ENCODE data around the gene ARHGAP9. TPM values are rescaled to one million over a fixed set of nuclear protein-coding genes. Genes with fewer than 3 reads are reported as not detected.

The ARHGAP9 gene
- total and polyA plus RNA-seq, 2 of the 8 experiments (the other 6 are each of a cell fraction or from before 2014, with no cell fraction given), result 3.2 to 6.0 TPM

- CTCF ChIA-PET (ENCODE audit: partially characterized antibody), result interaction anchor here (1.0 to 18.5 kb wide), 5 partner anchors 9 to 219 kb away, joined by 3 to 441 read pairs (median 3); partner anchors contain the start of genes ARHGAP9 and MARS1
- TF ChIP-seq SAP30 (IDR thresholded peaks at IDR 0.05; ENCODE audit: insufficient read depth, insufficient replicate concordance, low read length), result no peak
- TF ChIP-seq CTBP2 (IDR thresholded peaks at IDR 0.05; ENCODE audit: borderline replicate concordance, insufficient read depth, insufficient read length, low read length), result no peak
- no peak for TF ChIP-seq GTF2F1 (IDR thresholded peaks at IDR 0.05; ENCODE audit: borderline replicate concordance, low read depth, low read length)
- no peak for TF ChIP-seq TAF7 (optimal IDR thresholded peaks at IDR 0.05; ENCODE audit: borderline replicate concordance, low read depth, low read length)
- no peak for TF ChIP-seq RXRA (IDR thresholded peaks at IDR 0.05; ENCODE audit: insufficient read depth, low read depth, low read length)
- TF ChIP-seq SP4 (IDR thresholded peaks at IDR 0.05; ENCODE audit: low read length), result no peak
- TF ChIP-seq NRF1 (IDR thresholded peaks at IDR 0.05; ENCODE audit: low read depth, low read length), result no peak
- TF ChIP-seq E2F6 (IDR thresholded peaks at IDR 0.05), result no peak
- no peak for TF ChIP-seq HDAC2 (IDR thresholded peaks at IDR 0.05; ENCODE audit: borderline replicate concordance in 1 of 2, low read depth in 2 of 2, low read length in 2 of 2)
- no peak for TF ChIP-seq YY1 (IDR thresholded peaks at IDR 0.05; ENCODE audit: low read depth, low read length)
- no peak for TF ChIP-seq TCF12 (IDR thresholded peaks at IDR 0.05; ENCODE audit: low read depth, low read length)
Observed at GRCh38 chr12:57465747-57466505, 13.7 kb downstream of the ARHGAP9 start.

More at GRCh38 chr12:57465747-57466505, 13.7 kb downstream of the ARHGAP9 start:
- Histone ChIP-seq H3K18ac (ENCODE audit: extremely low read depth, low read length) (no peak overlapping the region), H2BK15ac (ENCODE audit: low read length) (no peak overlapping the region), H4K91ac (replicated peaks; ENCODE audit: insufficient read length, low read length) (no peak overlapping the region), H3K27ac (ENCODE audit: low read depth, low read length) (no peak overlapping the region), H2AK5ac (ENCODE audit: low read depth, low read length) (no peak overlapping the region; the same call in 1 of the 2 replicates), H3K27me3 (replicated peaks in 1 of 4; ENCODE audit: control insufficient read depth in 3 of 4, extremely low read depth in 1 of 4, insufficient read depth in 3 of 4, low read length in 3 of 4) (no peaks in the 10 kb centered on the region), H3K9me3 (ENCODE audit: insufficient read depth in 2 of 2, low read depth in 1 of 2, low read length in 1 of 2) (no peaks in the 10 kb centered on the region), H3K4me3 (ENCODE audit: extremely low read depth in 1 of 4, insufficient read depth in 2 of 4, low read depth in 3 of 4, low read length in 4 of 4) (no peak overlapping the region), H3K79me2 (ENCODE audit: control insufficient read depth in 1 of 2, insufficient read depth in 2 of 2, low read length in 2 of 2) (no peaks in the 10 kb centered on the region), H3K14ac (ENCODE audit: insufficient read length) (no peak overlapping the region), H2BK120ac (replicated peaks; ENCODE audit: low read depth, low read length) (no peak overlapping the region), H4K20me1 (replicated peaks in 1 of 2; ENCODE audit: control insufficient read depth in 1 of 2, insufficient read depth in 2 of 2, low read length in 2 of 2) (peaks cover 0 to 2% of the 10 kb centered on the region in 2 experiments), H3K9ac (replicated peaks in 1 of 4; ENCODE audit: extremely low read depth in 1 of 4, low read depth in 3 of 4, low read length in 3 of 4) (no peak overlapping the region), H3K23ac (ENCODE audit: insufficient read length) (no peak overlapping the region), H2BK12ac (ENCODE audit: low read depth, low read length) (no peak overlapping the region), H4K8ac (ENCODE audit: extremely low read depth, insufficient read depth, low read length) (peak overlapping the region; percentile 14; the same call in 1 of the 2 replicates), H2BK20ac (ENCODE audit: low read length) (no peak overlapping the region), H4K5ac (ENCODE audit: insufficient read length, low read depth, low read length) (no peak overlapping the region), H3K79me1 (ENCODE audit: low read depth, low read length) (no peaks in the 10 kb centered on the region), H3K56ac (replicated peaks; ENCODE audit: insufficient read length, low read depth, low read length) (no peak overlapping the region), H3K36me3 (ENCODE audit: control insufficient read depth in 2 of 4, insufficient read depth in 4 of 4, low read length in 3 of 4) (peaks cover 0 to 11% (median 4%) of the 10 kb centered on the region in 4 experiments; a peak in 5 of 8 replicates), H2AFZ (ENCODE audit: low read length) (no peak overlapping the region), H3K23me2 (ENCODE audit: low read depth, low read length) (0 out of 2 replicates have a peak, but pooled peaks cover under 1% of the 10 kb centered on the region), H2BK5ac (ENCODE audit: low read depth, low read length) (no peak overlapping the region), H3K4me2 (ENCODE audit: insufficient read depth in 1 of 2, low read depth in 2 of 2, low read length in 2 of 2) (no peak overlapping the region), H3K4me1 (replicated peaks in 1 of 4; ENCODE audit: control insufficient read depth in 3 of 4, insufficient read depth in 4 of 4, low read length in 3 of 4) (peaks cover 0 to 4% (median 0%) of the 10 kb centered on the region in 4 experiments; a peak in 1 of 7 replicates), H3K4ac (replicated peaks; ENCODE audit: insufficient read length, low read depth, low read length) (no peak overlapping the region)
- POLR2A ChIA-PET (ENCODE audit: partially characterized antibody), result interaction anchor here (0.8 to 4.8 kb wide), 2 partner anchors 11 to 224 kb away, joined by 4 to 25 read pairs; partner anchors contain the start of gene INHBE
- DNase-seq (ENCODE audit: low read depth in 1 of 2, low spot score in 2 of 2) (no peak), FAIRE-seq (no peak)
- WGBS, 2 experiments (ENCODE audit: extremely low coverage in 1 of 2, insufficient coverage in 1 of 2, insufficient read length in 1 of 2, insufficient replicate concordance in 2 of 2, low coverage in 1 of 2, low lambda C conversion rate in 2 of 2, missing lambda C conversion rate in 1 of 2), result 86% methylated on average over 14 of the region's 14 CpGs; no CpG with 5 or more reads in 1 of the 2 experiments

Data from H1 (cell line).